Gastrocnemius medialis (tissue), 4 donors: ENCODE measurements around the gene PNPLA3. TPM values are rescaled to one million over a fixed set of nuclear protein-coding genes. Genes with fewer than 3 reads are reported as not detected.

ENCODE experiments used
- ATAC-seq, 2 donors: fragments of 150-250 bp; one replicate each; pipeline ENCODE4 v1.9.1; 2016
- DNase-seq, 2 donors: peaks; one replicate each; pipeline ENCODE4 v3.0.0-alpha.2; 2019
- H3K27ac ChIP-seq, 4 donors: fragments of 200-600 bp; sonication (generic); 1 replicate in 1 of 4; 2 replicates in 3 of 4; pipeline ENCODE4 v1.5.1; 2016 to 2018; ENCODE audit warnings: mild to moderate bottlenecking in 2 of 4, moderate library complexity in 1 of 4
- H3K27me3 ChIP-seq, 3 donors: fragments of 200-600 bp; sonication (generic) in 2 of 3; 1 replicate in 1 of 3; 2 replicates in 2 of 3; pipeline versions ENCODE4 v1.5.1 to v1.6.0; 2016 to 2019; ENCODE audit warnings: mild to moderate bottlenecking in 1 of 3, moderate library complexity in 1 of 3
- H3K36me3 ChIP-seq, 2 donors: fragments of 200-600 bp; sonication (generic) in 1 of 2; one replicate each; pipeline ENCODE4 v1.5.1; 2017 to 2018
- H3K4me1 ChIP-seq, 2 donors: fragments of 200-600 bp; sonication (generic) in 1 of 2; one replicate each; pipeline ENCODE4 v1.5.1; 2016 to 2017; ENCODE audit warnings: mild to moderate bottlenecking in 2 of 2
- H3K4me3 ChIP-seq, 4 donors: fragments of 200-600 bp; sonication (generic) in 3 of 4; 1 replicate in 1 of 4; 2 replicates in 3 of 4; pipeline ENCODE4 v1.5.1; 2016 to 2019; ENCODE audit warnings: mild to moderate bottlenecking in 2 of 4
- H3K9me3 ChIP-seq, 3 donors: fragments of 200-600 bp; sonication (generic) in 2 of 3; 1 replicate in 1 of 3; 2 replicates in 2 of 3; pipeline ENCODE4 v1.5.1; 2016 to 2019
- POLR2A ChIP-seq, 2 donors: fragments of 450-650 bp; IDR thresholded peaks; one replicate each; pipeline ENCODE4 v1.6.1; 2017; ENCODE audit warnings: antibody characterized with exemption in 2 of 2, mild to moderate bottlenecking in 2 of 2, moderate library complexity in 2 of 2
- in situ Hi-C, 4 donors: fragments of 200-750 bp; cut with MboI; loops; one replicate each; pipeline versions ENCODE4 v1.15.0 to v1.8.0; 2017; ENCODE audit warnings: low sequenced_read_pairs in 4 of 4
- intact Hi-C: fragments of 100-400 bp; cut with DNase I; formaldehyde crosslinking; loops from one replicate; pipeline ENCODE4 v1.15.1; 2023; ENCODE audit warnings: low total_unique reads
- total RNA-seq, 4 donors: library from RNA; depleted of rRNA; stranded (reverse); fragments of >200 nt; gene quantifications; one replicate each; pipeline versions ENCODE4 v1.1.0 to v1.2.3, GENCODE V29; 2016
- TF ChIP-seq, protein P1 (sequence below), 5 experiments: fragments of 450-650 bp in 3 of 5; fragments of 200-600 bp in 2 of 5; sonication (generic) in 2 of 5; IDR thresholded peaks in 4 of 5; conservative IDR thresholded peaks in 1 of 5; 1 replicate in 4 of 5; 2 replicates in 1 of 5; pipeline ENCODE4 v1.5.1; 2016 to 2019; ENCODE audit warnings: antibody characterized with exemption in 5 of 5, mild to moderate bottlenecking in 3 of 5, moderate library complexity in 3 of 5

The PNPLA3 gene
- total RNA-seq, 4 donors from 2014 or later, result 0.58 to 2.3 (median 1.4) TPM; not detected in 1

DNA sequence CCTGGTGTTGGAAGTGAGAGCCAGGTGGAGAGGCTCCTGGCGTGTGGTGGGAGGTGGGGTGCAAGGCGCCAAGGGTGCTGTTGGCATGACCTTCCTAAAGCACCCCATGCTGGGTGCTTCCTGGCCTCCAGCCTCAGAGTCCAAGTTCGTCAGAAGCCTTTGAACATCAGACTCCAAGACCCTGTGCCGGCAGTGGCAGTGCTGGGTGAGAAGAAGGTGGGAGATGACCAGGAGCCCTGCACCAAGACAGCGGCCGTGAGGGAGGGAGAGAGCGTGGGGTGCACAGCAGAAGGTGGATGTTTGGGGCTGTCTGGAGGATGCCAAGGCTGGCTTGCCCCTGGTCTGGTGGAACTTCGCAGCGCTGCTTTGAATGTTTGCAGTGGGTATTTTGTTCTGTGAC is 70.8 kb downstream of the PNPLA3 start:
- ATAC-seq, result no peak
- intact Hi-C loops (loop anchor here (10.0 kb wide), 1 partner anchor 180 kb away; no protein-coding TSS in a partner anchor), in situ Hi-C loops (loop anchor here (5.0 to 25.0 kb wide), 3 partner anchors 93 to 643 kb away; no protein-coding TSS in a partner anchor)
- Histone ChIP-seq H3K27me3 (no peaks in the 10 kb centered on the region), H3K36me3 (peaks cover 0 to 41% of the 10 kb centered on the region in 2 donors), H3K4me3 (no peak overlapping the region), H3K27ac (peak overlapping the region; percentile 74 to 85 (median 82)), H3K9me3 (no peaks in the 10 kb centered on the region), H3K4me1 (peaks cover 22 to 33% of the 10 kb centered on the region in 2 donors)
- TF ChIP-seq POLR2A (IDR thresholded peaks at IDR 0.05), result no peak
- TF ChIP-seq, protein P1, sequence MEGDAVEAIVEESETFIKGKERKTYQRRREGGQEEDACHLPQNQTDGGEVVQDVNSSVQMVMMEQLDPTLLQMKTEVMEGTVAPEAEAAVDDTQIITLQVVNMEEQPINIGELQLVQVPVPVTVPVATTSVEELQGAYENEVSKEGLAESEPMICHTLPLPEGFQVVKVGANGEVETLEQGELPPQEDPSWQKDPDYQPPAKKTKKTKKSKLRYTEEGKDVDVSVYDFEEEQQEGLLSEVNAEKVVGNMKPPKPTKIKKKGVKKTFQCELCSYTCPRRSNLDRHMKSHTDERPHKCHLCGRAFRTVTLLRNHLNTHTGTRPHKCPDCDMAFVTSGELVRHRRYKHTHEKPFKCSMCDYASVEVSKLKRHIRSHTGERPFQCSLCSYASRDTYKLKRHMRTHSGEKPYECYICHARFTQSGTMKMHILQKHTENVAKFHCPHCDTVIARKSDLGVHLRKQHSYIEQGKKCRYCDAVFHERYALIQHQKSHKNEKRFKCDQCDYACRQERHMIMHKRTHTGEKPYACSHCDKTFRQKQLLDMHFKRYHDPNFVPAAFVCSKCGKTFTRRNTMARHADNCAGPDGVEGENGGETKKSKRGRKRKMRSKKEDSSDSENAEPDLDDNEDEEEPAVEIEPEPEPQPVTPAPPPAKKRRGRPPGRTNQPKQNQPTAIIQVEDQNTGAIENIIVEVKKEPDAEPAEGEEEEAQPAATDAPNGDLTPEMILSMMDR (IDR thresholded peaks at IDR 0.05 in 4 of 5, conservative IDR thresholded peaks at IDR 0.05 in 1 of 5), result no peak
- no peak for DNase-seq

DNA sequence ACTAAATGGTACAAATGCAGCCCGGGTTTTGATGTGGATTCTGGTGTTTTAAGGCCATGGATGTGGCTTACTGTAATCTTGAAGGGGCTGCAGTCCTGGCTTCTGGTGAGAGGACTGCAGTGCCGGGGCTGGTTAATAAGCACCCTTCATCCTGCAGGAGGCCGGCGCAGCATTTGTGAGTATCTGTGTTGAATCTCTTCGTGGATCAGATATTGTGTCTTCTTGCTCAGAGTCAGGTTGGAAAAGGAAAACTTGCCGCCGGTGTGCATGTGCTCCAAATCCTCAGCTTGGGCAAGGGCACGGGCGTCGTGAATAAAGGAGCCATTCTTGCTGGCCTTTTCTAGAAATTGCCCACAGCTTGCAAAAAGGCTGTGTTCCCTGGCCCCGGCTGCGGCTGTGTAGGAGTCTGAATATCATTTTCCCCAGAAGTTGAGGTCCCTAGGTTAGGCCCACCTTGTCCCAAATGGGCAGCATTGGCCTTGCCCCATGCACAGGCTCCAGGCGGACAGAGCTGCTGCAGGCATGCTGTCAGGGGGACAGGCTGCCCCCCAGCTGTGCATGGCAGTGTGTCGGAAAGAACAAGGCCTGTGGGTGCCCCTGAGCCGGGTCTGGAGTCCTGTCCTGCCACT is 71.6 kb downstream of the PNPLA3 start:
- in situ Hi-C loops (loop anchor here (5.0 to 25.0 kb wide), 3 partner anchors 92 to 642 kb away; no protein-coding TSS in a partner anchor), intact Hi-C loops (loop anchor here (10.0 kb wide), 1 partner anchor 180 kb away; no protein-coding TSS in a partner anchor)
- H3K4me3 ChIP-seq, result no peak overlapping the region
- peaks cover 30 to 39% of the 10 kb centered on the region in 2 donors for H3K4me1 ChIP-seq
- DNase-seq, result no peak
- peaks cover 0 to 35% of the 10 kb centered on the region in 2 donors for H3K36me3 ChIP-seq
- TF ChIP-seq POLR2A (IDR thresholded peaks at IDR 0.05), result no peak
- TF ChIP-seq, protein P1 (IDR thresholded peaks at IDR 0.05 in 4 of 5, conservative IDR thresholded peaks at IDR 0.05 in 1 of 5), result no peak
- no peak for ATAC-seq
- no peaks in the 10 kb centered on the region for H3K9me3 ChIP-seq
- H3K27me3 ChIP-seq, result no peaks in the 10 kb centered on the region
- H3K27ac ChIP-seq, result peak overlapping the region; percentile 82 to 95 (median 84)

DNA sequence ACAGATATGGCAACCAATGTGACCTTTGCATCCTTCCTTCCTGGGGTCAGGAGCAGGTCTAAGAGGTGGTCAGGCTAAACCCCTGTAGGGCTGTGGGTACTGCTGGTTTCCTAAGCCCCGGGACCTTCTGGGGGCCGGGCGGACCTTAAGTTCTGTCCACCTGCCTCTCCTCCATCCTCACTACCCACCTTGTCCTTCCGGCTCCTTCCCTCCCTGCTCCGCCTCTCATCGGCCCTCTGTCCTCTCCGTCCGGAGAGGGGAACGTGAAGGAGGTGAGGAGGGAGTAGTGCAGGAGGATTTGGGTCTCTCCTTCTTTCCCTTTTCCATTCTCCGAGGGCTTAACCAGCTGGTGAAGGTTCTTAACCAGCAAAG is 72.2 kb downstream of the PNPLA3 start:
- intact Hi-C loops, result loop anchor here (10.0 kb wide), 1 partner anchor 179 kb away; no protein-coding TSS in a partner anchor
- Histone ChIP-seq H3K36me3 (peaks cover 0 to 29% of the 10 kb centered on the region in 2 donors), H3K9me3 (no peaks in the 10 kb centered on the region), H3K27me3 (no peaks in the 10 kb centered on the region), H3K4me3 (peak overlapping the region in 1 of 4 donors; percentile 10), H3K4me1 (peaks cover 30 to 43% of the 10 kb centered on the region in 2 donors), H3K27ac (peak overlapping the region; percentile 82 to 95 (median 84))
- no peak for TF ChIP-seq POLR2A (IDR thresholded peaks at IDR 0.05)
- TF ChIP-seq, protein P1 (IDR thresholded peaks at IDR 0.05 in 4 of 5, conservative IDR thresholded peaks at IDR 0.05 in 1 of 5), result no peak
- in situ Hi-C loops, result loop anchor here (5.0 to 25.0 kb wide), 3 partner anchors 92 to 642 kb away; no protein-coding TSS in a partner anchor
- ATAC-seq, result no peak
- DNase-seq, result no peak

DNA sequence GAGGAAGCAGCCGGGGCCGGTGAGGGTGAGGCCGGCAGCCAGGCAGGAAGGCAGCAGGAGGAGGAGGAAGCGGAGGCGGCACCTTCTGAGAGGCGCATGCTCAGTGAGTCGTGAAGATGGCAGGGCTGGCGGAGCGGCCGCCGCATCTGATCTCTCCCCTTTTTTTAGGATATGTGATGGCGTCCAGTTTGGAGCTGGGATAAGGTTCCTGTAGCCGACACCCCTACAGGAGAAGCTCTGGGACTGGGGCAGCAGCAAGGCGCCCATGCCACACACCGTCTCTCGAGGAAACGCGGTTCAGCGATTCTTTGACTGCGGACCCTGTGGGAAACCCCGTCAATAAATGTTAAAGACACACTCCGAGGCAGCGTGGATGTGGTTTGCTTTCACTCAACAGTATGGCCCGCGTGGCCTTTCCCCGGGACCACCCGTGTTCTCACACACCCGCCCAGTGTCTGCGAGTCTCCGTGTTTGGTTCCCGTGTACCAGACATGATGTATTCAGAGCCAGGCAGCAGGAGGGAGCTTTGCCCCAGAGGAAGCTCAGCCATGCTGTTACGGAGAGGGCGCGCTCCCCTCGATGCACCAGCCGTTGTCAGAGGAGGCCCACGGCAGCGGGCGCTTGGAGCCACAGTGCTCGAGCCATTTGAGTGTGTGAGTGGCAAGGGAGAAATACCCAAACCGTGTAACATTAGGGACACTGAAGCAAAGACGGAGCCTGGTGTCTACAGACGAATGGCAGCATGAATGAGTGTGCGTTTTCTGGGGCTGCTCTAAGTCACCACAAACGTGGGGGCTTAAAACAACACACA is 72.8 kb downstream of the PNPLA3 start:
- TF ChIP-seq POLR2A (IDR thresholded peaks at IDR 0.05), result no peak
- TF ChIP-seq, protein P1 (IDR thresholded peaks at IDR 0.05 in 4 of 5, conservative IDR thresholded peaks at IDR 0.05 in 1 of 5), result no peak
- Histone ChIP-seq H3K27me3 (no peaks in the 10 kb centered on the region), H3K4me1 (peaks cover 30 to 45% of the 10 kb centered on the region in 2 donors), H3K36me3 (peaks cover 0 to 23% of the 10 kb centered on the region in 2 donors), H3K27ac (peak overlapping the region; percentile 82 to 95 (median 84)), H3K9me3 (no peaks in the 10 kb centered on the region), H3K4me3 (peak overlapping the region in 1 of 4 donors; percentile 10)
- in situ Hi-C loops (loop anchor here (5.0 to 25.0 kb wide), 3 partner anchors 91 to 641 kb away; no protein-coding TSS in a partner anchor), intact Hi-C loops (loop anchor here (10.0 kb wide), 1 partner anchor 178 kb away; no protein-coding TSS in a partner anchor)
- ATAC-seq (no peak), DNase-seq (peak in 1 of 2 donors; percentile 39)
